ENCODE data around the gene GTPBP2. TPM values are rescaled to one million over a fixed set of nuclear protein-coding genes. Genes with fewer than 3 reads are reported as not detected.

The GTPBP2 gene
- total RNA-seq, 1 experiment from 2014 or later = 44.2 TPM

DNA sequence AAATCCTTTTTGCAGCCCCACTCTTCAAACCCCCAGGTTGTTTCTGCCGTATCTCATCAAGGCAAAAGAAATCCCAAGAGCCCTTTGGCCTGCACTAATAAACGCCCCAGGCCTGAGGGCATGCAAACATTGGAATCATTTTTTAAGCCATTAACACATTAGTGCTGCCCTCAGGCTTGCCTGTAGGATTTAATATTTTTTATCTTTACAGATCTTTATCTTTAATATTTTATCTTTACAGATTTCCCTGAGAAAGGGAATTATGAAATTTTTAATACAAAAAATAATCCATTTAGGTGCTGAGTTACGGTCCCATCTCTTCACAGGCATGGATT lies 14.7 kb downstream of the GTPBP2 start:
- ChIA-PET POLR2A (no interaction called here), CTCF (no interaction called here)
- BruUV-seq (replicated peaks) = no TSS peak
- Mint-ChIP-seq H3K27ac (ENCODE audit: unreplicated experiment) (no peak overlapping the region), H3K4me1 (ENCODE audit: low read depth, unreplicated experiment) (peaks cover under 1% of the 10 kb centered on the region), H3K9me3 (ENCODE audit: unreplicated experiment) (no peaks in the 10 kb centered on the region), H3K4me3 (ENCODE audit: unreplicated experiment) (no peak overlapping the region), H3K27me3 (ENCODE audit: insufficient read depth, unreplicated experiment) (no peaks in the 10 kb centered on the region), H3K36me3 (ENCODE audit: insufficient read depth, unreplicated experiment) (peaks cover 22% of the 10 kb centered on the region)
- no peaks in the 10 kb centered on the region for H3K9me3 ChIP-seq
- no peak for DNase-seq
- H3K36me3 ChIP-seq (ENCODE audit: control insufficient read depth, insufficient read depth, low read length) = no peaks in the 10 kb centered on the region
- no peaks in the 10 kb centered on the region for H3K27me3 ChIP-seq (replicated peaks; ENCODE audit: control insufficient read depth, insufficient read depth, low read length)
- TF ChIP-seq, protein P1, sequence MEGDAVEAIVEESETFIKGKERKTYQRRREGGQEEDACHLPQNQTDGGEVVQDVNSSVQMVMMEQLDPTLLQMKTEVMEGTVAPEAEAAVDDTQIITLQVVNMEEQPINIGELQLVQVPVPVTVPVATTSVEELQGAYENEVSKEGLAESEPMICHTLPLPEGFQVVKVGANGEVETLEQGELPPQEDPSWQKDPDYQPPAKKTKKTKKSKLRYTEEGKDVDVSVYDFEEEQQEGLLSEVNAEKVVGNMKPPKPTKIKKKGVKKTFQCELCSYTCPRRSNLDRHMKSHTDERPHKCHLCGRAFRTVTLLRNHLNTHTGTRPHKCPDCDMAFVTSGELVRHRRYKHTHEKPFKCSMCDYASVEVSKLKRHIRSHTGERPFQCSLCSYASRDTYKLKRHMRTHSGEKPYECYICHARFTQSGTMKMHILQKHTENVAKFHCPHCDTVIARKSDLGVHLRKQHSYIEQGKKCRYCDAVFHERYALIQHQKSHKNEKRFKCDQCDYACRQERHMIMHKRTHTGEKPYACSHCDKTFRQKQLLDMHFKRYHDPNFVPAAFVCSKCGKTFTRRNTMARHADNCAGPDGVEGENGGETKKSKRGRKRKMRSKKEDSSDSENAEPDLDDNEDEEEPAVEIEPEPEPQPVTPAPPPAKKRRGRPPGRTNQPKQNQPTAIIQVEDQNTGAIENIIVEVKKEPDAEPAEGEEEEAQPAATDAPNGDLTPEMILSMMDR (IDR thresholded peaks at IDR 0.05; ENCODE audit: insufficient read depth in 1 of 2, low read depth in 1 of 2, low read length in 1 of 2, severe bottlenecking in 1 of 2, unreplicated experiment in 1 of 2) = no peak
- H3K4me3 ChIP-seq (ENCODE audit: low read depth, low read length) = no peak overlapping the region
- intact Hi-C loops (cut with micrococcal nuclease; ENCODE audit: unreplicated experiment) = no loop called here
- peaks cover 1% of the 10 kb centered on the region for H3K4me1 ChIP-seq

DNA sequence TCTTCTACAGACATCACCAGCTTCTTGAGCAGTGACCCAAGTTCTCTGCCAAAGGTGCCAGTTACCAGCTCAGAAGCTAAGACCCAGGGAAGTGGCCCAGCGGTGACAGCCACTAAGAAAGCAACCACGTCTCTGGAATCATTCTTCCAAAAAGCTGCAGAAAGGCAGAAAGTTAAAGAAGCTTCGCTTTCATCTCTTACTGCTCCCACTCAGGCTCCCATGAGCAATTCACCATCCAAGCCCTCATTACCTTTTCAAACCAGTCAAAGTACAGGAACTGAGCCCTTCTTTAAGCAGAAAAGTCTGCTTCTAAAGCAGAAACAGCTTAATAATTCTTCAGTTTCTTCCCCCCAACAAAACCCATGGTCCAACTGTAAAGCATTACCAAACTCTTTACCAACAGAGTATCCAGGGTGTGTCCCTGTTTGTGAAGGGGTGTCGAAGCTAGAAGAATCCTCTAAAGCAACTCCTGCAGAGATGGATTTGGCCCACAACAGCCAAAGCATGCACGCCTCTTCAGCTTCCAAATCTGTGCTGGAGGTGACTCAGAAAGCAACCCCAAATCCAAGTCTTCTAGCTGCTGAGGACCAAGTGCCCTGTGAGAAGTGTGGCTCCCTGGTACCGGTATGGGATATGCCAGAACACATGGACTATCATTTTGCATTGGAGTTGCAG lies 15.2 kb downstream of the GTPBP2 start:
- Histone ChIP-seq H3K27me3 (replicated peaks; ENCODE audit: control insufficient read depth, insufficient read depth, low read length) (no peaks in the 10 kb centered on the region), H3K9me3 (no peaks in the 10 kb centered on the region), H3K4me1 (peaks cover 5% of the 10 kb centered on the region), H3K36me3 (ENCODE audit: control insufficient read depth, insufficient read depth, low read length) (no peaks in the 10 kb centered on the region), H3K4me3 (ENCODE audit: low read depth, low read length) (no peak overlapping the region)
- no peak overlapping the region for H3K4me3 Mint-ChIP-seq (ENCODE audit: unreplicated experiment)
- no peak overlapping the region for H3K27ac Mint-ChIP-seq (ENCODE audit: unreplicated experiment)
- H3K9me3 Mint-ChIP-seq (ENCODE audit: unreplicated experiment) = no peaks in the 10 kb centered on the region
- no peaks in the 10 kb centered on the region for H3K27me3 Mint-ChIP-seq (ENCODE audit: insufficient read depth, unreplicated experiment)
- H3K4me1 Mint-ChIP-seq (ENCODE audit: low read depth, unreplicated experiment) = peaks cover 6% of the 10 kb centered on the region
- intact Hi-C loops (cut with micrococcal nuclease; ENCODE audit: unreplicated experiment) = no loop called here
- TF ChIP-seq, protein P1 (IDR thresholded peaks at IDR 0.05; ENCODE audit: insufficient read depth in 1 of 2, low read depth in 1 of 2, low read length in 1 of 2, severe bottlenecking in 1 of 2, unreplicated experiment in 1 of 2) = no peak
- no peak for DNase-seq
- peaks cover 22% of the 10 kb centered on the region for H3K36me3 Mint-ChIP-seq (ENCODE audit: insufficient read depth, unreplicated experiment)
- ChIA-PET POLR2A (no interaction called here), CTCF (no interaction called here)
- BruUV-seq (replicated peaks) = no TSS peak

DNA sequence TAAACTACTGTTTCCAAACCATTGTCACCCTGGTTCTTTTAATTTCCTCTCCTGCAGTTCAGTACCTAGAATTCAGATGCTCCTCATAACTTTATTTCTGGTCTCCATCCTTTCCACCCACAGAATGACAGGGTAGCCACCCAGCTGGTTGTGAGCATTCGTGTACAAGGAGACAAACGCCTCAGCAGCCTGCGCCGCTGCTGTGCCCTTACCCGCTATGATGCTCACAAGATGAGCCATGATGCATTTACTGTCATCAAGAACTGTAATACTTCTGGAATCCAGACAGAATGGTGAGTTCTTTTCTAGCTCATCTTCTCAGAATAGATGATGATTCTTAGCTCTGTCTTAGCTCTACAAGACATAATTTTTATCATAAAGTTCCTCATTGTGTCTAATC lies 18.6 kb downstream of the GTPBP2 start:
- TF ChIP-seq, protein P1 (IDR thresholded peaks at IDR 0.05; ENCODE audit: insufficient read depth in 1 of 2, low read depth in 1 of 2, low read length in 1 of 2, severe bottlenecking in 1 of 2, unreplicated experiment in 1 of 2) = no peak
- Mint-ChIP-seq H3K27ac (ENCODE audit: unreplicated experiment) (no peak overlapping the region), H3K36me3 (ENCODE audit: insufficient read depth, unreplicated experiment) (peaks cover 31% of the 10 kb centered on the region), H3K9me3 (ENCODE audit: unreplicated experiment) (no peaks in the 10 kb centered on the region), H3K4me3 (ENCODE audit: unreplicated experiment) (no peak overlapping the region), H3K27me3 (ENCODE audit: insufficient read depth, unreplicated experiment) (no peaks in the 10 kb centered on the region), H3K4me1 (ENCODE audit: low read depth, unreplicated experiment) (peaks cover 9% of the 10 kb centered on the region)
- no TSS peak for BruUV-seq (replicated peaks)
- Histone ChIP-seq H3K4me3 (ENCODE audit: low read depth, low read length) (no peak overlapping the region), H3K9me3 (no peaks in the 10 kb centered on the region), H3K36me3 (ENCODE audit: control insufficient read depth, insufficient read depth, low read length) (no peaks in the 10 kb centered on the region), H3K4me1 (peaks cover 5% of the 10 kb centered on the region), H3K27me3 (replicated peaks; ENCODE audit: control insufficient read depth, insufficient read depth, low read length) (no peaks in the 10 kb centered on the region)
- CTCF ChIA-PET = no interaction called here
- no peak for DNase-seq
- intact Hi-C loops (cut with micrococcal nuclease; ENCODE audit: unreplicated experiment) = no loop called here
- POLR2A ChIA-PET = no interaction called here
